ENCODE results near the gene MLF2. TPM values are rescaled to one million over a fixed set of nuclear protein-coding genes. Genes with fewer than 3 reads are reported as not detected.

MLF2 gene
- polyA plus RNA-seq, result 100 to 1,000 TPM in 2 of 3 donors, 10 to 100 TPM in 1; 78.2 to 196 (median 188) TPM

- 0% methylated on average over 57 to 62 of the region's 62 CpGs for WGBS, 3 donors
Measured at GRCh38 chr12:6752921-6753771, at the start of gene MLF2. TSS of gene MLF2 (minus strand) at chr12:6753141. CDS start at chr12:6752334, 807 bp downstream.

GRCh38 chr12:6799147-6799546 is 46.2 kb upstream of the MLF2 start:
- no peak overlapping the region for H3K27ac ChIP-seq (ENCODE audit: low read depth, low read length)
- 81 to 87% (median 87%) methylated on average over 5 of the region's 5 CpGs for WGBS, 3 donors

More at GRCh38 chr12:6752921-6753771, at the start of gene MLF2:
- H3K27ac ChIP-seq (ENCODE audit: low read depth, low read length), result peak within 1 kb of the TSS; percentile 89

- no peak overlapping the region for H3K27ac ChIP-seq (ENCODE audit: low read depth, low read length)
- WGBS, 3 donors, result 83 to 93% (median 88%) methylated on average over 4 of the region's 4 CpGs
Measured at GRCh38 chr12:6796576-6796975, 43.6 kb upstream of the MLF2 start.

GRCh38 chr12:6795088-6795487 is 42.1 kb upstream of the MLF2 start:
- WGBS, 3 donors, result 61 to 88% (median 87%) methylated on average over 2 of the region's 2 CpGs
- H3K27ac ChIP-seq (ENCODE audit: low read depth, low read length), result no peak overlapping the region

GRCh38 chr12:6792522-6793201 is 39.7 kb upstream of the MLF2 start:
- no peak overlapping the region for H3K27ac ChIP-seq (ENCODE audit: low read depth, low read length)
- WGBS, 3 donors, result 16 to 35% (median 24%) methylated on average over 12 of the region's 12 CpGs

- 50 to 79% (median 57%) methylated on average over 13 of the region's 13 CpGs for WGBS, 3 donors
- H3K27ac ChIP-seq (ENCODE audit: low read depth, low read length), result no peak overlapping the region
Measured at GRCh38 chr12:6791931-6792520, 39.1 kb upstream of the MLF2 start.

GRCh38 chr12:6790496-6791150 is 37.7 kb upstream of the MLF2 start:
- 70 to 83% (median 81%) methylated on average over 12 of the region's 12 CpGs for WGBS, 3 donors
- no peak overlapping the region for H3K27ac ChIP-seq (ENCODE audit: low read depth, low read length)

GRCh38 chr12:6788972-6789924 is 36.3 kb upstream of the MLF2 start, which contains the start of gene CD4:
TSS of gene CD4 (plus strand) at chr12:6789528. CDS start at chr12:6800139, 10,611 bp downstream.
- WGBS, 3 donors, result 50 to 61% (median 54%) methylated on average over 18 of the region's 18 CpGs

GRCh38 chr12:6787309-6787708 is 34.4 kb upstream of the MLF2 start:
- H3K27ac ChIP-seq (ENCODE audit: low read depth, low read length), result no peak overlapping the region
- 94 to 97% (median 95%) methylated on average over 5 of the region's 5 CpGs for WGBS, 3 donors

More at GRCh38 chr12:6788972-6789924, 36.3 kb upstream of the MLF2 start, which contains the start of gene CD4:
- H3K27ac ChIP-seq (ENCODE audit: low read depth, low read length), result no peak within 1 kb of the TSS

GRCh38 chr12:6786416-6787094 is 33.6 kb upstream of the MLF2 start:
- no peak overlapping the region for H3K27ac ChIP-seq (ENCODE audit: low read depth, low read length)
- 56 to 73% (median 66%) methylated on average over 9 of the region's 9 CpGs for WGBS, 3 donors

- WGBS, 3 donors, result 34 to 67% (median 48%) methylated on average over 5 of the region's 5 CpGs
Measured at GRCh38 chr12:6784761-6785160, 31.8 kb upstream of the MLF2 start.

GRCh38 chr12:6784296-6784695 is 31.4 kb upstream of the MLF2 start:
- WGBS, 3 donors, result 79 to 84% (median 83%) methylated on average over 5 of the region's 5 CpGs
- no peak overlapping the region for H3K27ac ChIP-seq (ENCODE audit: low read depth, low read length)

More at GRCh38 chr12:6784761-6785160, 31.8 kb upstream of the MLF2 start:
- H3K27ac ChIP-seq (ENCODE audit: low read depth, low read length), result no peak overlapping the region

GRCh38 chr12:6783828-6784227 is 30.9 kb upstream of the MLF2 start:
- WGBS, 3 donors, result 87 to 93% (median 88%) methylated on average over 9 of the region's 9 CpGs

GRCh38 chr12:6782850-6783566 is 30.1 kb upstream of the MLF2 start:
- H3K27ac ChIP-seq (ENCODE audit: low read depth, low read length), result no peak overlapping the region
- WGBS, 3 donors, result 67 to 81% (median 78%) methylated on average over 9 to 10 of the region's 10 CpGs

More at GRCh38 chr12:6783828-6784227, 30.9 kb upstream of the MLF2 start:
- H3K27ac ChIP-seq (ENCODE audit: low read depth, low read length), result no peak overlapping the region

GRCh38 chr12:6782119-6782518 is 29.2 kb upstream of the MLF2 start:
- 71 to 78% (median 77%) methylated on average over 6 of the region's 6 CpGs for WGBS, 3 donors
- no peak overlapping the region for H3K27ac ChIP-seq (ENCODE audit: low read depth, low read length)

- 79 to 91% (median 84%) methylated on average over 6 of the region's 6 CpGs for WGBS, 3 donors
- H3K27ac ChIP-seq (ENCODE audit: low read depth, low read length), result no peak overlapping the region
Measured at GRCh38 chr12:6780573-6780972, 27.6 kb upstream of the MLF2 start.
